ENCODE data around the gene ANKMY1.

DNA sequence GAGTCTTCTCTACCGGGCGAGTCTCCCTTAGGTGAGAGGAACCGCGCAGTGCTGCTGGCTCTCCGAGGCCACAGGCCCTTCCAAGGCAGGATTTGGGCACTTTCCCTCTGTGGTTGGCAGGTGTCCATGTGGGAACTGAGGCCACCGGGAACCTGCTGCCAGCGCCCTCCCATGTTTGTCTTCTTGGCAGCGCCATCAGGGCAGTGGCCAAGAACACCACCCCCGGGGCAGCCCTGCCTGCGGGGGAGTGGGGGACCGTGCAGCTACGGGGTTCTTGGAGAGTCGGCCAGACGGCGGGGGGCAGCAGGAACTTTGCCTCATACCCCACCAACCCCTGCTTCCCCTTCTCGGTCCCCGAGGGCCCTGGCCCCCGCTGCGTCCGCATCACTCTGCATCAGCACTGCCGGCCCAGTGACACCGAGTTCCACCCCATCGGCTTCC lies 38.7 kb upstream of the ANKMY1 start:
- TF ChIP-seq, protein P1, sequence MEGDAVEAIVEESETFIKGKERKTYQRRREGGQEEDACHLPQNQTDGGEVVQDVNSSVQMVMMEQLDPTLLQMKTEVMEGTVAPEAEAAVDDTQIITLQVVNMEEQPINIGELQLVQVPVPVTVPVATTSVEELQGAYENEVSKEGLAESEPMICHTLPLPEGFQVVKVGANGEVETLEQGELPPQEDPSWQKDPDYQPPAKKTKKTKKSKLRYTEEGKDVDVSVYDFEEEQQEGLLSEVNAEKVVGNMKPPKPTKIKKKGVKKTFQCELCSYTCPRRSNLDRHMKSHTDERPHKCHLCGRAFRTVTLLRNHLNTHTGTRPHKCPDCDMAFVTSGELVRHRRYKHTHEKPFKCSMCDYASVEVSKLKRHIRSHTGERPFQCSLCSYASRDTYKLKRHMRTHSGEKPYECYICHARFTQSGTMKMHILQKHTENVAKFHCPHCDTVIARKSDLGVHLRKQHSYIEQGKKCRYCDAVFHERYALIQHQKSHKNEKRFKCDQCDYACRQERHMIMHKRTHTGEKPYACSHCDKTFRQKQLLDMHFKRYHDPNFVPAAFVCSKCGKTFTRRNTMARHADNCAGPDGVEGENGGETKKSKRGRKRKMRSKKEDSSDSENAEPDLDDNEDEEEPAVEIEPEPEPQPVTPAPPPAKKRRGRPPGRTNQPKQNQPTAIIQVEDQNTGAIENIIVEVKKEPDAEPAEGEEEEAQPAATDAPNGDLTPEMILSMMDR (IDR thresholded peaks at IDR 0.05), result no peak
- TF ChIP-seq POLR2A (IDR thresholded peaks at IDR 0.05), result no peak
